GM10266 (cell line): ENCODE measurements around the gene VPS33A.

ENCODE experiments used
- DNase-seq: peaks from one replicate; pipeline ENCODE4 v3.0.0; 2012; ENCODE audit errors: extremely low spot score
- TF ChIP-seq, protein P1 (sequence below): IDR thresholded peaks from 2 replicates; pipeline ENCODE4 v1.5.1; 2012; ENCODE audit warnings: mild to moderate bottlenecking, low read depth; ENCODE audit not compliant: control insufficient read depth, insufficient read depth; ENCODE audit errors: missing control alignments

The VPS33A gene

GRCh38 chr12:122215771-122216170 lies 50.5 kb downstream of the VPS33A start:
- TF ChIP-seq, protein P1, sequence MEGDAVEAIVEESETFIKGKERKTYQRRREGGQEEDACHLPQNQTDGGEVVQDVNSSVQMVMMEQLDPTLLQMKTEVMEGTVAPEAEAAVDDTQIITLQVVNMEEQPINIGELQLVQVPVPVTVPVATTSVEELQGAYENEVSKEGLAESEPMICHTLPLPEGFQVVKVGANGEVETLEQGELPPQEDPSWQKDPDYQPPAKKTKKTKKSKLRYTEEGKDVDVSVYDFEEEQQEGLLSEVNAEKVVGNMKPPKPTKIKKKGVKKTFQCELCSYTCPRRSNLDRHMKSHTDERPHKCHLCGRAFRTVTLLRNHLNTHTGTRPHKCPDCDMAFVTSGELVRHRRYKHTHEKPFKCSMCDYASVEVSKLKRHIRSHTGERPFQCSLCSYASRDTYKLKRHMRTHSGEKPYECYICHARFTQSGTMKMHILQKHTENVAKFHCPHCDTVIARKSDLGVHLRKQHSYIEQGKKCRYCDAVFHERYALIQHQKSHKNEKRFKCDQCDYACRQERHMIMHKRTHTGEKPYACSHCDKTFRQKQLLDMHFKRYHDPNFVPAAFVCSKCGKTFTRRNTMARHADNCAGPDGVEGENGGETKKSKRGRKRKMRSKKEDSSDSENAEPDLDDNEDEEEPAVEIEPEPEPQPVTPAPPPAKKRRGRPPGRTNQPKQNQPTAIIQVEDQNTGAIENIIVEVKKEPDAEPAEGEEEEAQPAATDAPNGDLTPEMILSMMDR = no peak

GRCh38 chr12:122208073-122208820 lies 58.0 kb downstream of the VPS33A start:
- TF ChIP-seq, protein P1 = no peak
- DNase-seq = no peak

More at GRCh38 chr12:122215771-122216170, 50.5 kb downstream of the VPS33A start:
- no peak for DNase-seq

DNA sequence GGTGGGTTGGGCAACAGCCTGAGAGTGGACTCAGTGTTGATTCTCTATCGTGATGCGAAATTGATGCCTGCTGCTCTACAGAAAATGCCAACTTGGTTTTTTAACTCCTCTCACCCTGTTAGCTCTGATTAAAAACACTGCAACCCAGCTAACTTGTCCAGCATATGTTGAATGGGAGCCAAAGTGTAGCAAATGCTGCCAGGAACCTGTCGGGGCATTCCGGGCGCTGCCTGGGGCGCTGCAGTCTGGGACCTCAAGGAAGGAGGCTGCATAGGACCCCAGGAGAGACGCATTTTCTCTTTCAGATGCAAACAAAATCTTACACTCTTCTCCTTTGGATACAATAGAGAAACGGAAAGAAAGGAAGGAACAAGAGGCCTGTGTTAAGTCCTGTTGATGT lies 58.9 kb downstream of the VPS33A start:
- DNase-seq = no peak
- TF ChIP-seq, protein P1 = no peak

DNA sequence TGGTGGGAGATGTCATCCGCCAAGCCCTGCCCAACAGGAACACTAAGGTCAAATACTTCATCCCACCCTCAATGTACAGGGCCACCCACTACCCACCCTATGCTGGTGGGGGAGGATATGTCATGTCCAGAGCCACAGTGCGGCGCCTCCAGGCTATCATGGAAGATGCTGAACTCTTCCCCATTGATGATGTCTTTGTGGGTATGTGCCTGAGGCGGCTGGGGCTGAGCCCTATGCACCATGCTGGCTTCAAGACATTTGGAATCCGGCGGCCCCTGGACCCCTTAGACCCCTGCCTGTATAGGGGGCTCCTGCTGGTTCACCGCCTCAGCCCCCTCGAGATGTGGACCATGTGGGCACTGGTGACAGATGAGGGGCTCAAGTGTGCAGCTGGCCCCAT lies 59.3 kb downstream of the VPS33A start:
- TF ChIP-seq, protein P1 = no peak
- no peak for DNase-seq

- no peak for DNase-seq
- TF ChIP-seq, protein P1 = no peak
These were observed 60.0 kb downstream of the VPS33A start for GRCh38 chr12:122206111-122206881.

DNA sequence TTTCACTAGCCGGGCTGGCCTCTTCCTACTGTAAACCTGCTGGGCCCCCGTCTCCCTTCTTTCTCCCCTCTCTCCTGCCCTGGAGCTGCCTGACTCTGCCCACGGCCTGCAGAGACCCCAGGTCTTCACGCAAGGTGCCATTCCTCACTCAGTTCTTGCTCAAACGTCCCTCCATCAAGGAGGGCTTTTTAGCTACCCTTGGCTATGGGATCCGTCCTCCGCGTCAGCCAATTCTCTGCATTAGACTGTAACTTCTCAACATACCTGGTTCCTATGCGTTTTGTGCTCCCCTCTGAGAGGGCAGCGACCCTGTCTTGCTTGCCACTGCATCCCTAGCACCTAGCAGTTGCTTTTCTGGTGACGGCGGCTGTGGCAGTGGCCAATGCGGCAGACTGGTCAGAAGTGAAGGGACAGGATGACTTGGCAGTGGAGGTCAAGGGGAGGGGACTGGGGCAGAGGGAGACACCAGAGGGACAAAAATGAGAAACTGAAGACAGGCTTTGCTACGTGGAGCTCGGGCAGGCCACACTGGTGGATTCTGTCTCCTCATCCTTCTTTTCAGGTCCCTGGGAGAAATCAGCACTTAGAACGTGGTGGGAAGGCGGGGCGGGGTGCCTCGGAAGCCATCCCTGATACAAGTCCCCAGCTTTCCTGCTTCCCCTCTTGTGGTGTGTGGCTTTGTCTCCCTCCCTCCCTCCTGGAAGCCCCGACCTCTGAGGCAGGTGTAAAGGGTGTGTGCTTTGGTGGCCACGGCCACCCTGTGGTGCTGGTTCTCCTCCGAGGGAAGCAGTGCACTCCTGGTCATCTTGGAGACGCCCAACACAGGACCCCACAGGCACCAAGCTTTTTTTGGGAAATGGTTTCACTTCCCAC lies 61.0 kb downstream of the VPS33A start:
- no peak for DNase-seq
- TF ChIP-seq, protein P1 = no peak
